HEK293T (cell line): ENCODE results near the gene ESR2.

Experiments
- BHLHE40 ChIP-seq: fragments of 450-650 bp; IDR thresholded peaks from 2 replicates; pipeline ENCODE4 v1.6.1; 2016; ENCODE audit warnings: mild to moderate bottlenecking, moderate library complexity, borderline replicate concordance
- CTBP1 ChIP-seq: fragments of 450-650 bp; IDR thresholded peaks from 2 replicates; pipeline ENCODE4 v1.6.1; 2016; ENCODE audit warnings: borderline replicate concordance
- FOXA1 ChIP-seq: fragments of 450-650 bp; IDR thresholded peaks from 2 replicates; pipeline ENCODE4 v1.6.1; 2016; ENCODE audit warnings: mild to moderate bottlenecking
- FOXK2 ChIP-seq: fragments of 450-650 bp; IDR thresholded peaks from 2 replicates; pipeline ENCODE4 v1.6.1; 2016; ENCODE audit warnings: mild to moderate bottlenecking
- FOXM1 ChIP-seq: fragments of 450-650 bp; IDR thresholded peaks from 2 replicates; pipeline ENCODE4 v1.6.1; 2017; ENCODE audit warnings: mild to moderate bottlenecking, borderline replicate concordance
- NFRKB ChIP-seq: fragments of 450-650 bp; IDR thresholded peaks from 2 replicates; pipeline ENCODE4 v1.6.1; 2016; ENCODE audit warnings: mild to moderate bottlenecking, moderate library complexity
- SP1 ChIP-seq: fragments of 450-650 bp; IDR thresholded peaks from 2 replicates; pipeline ENCODE4 v1.6.1; 2017
- SUZ12 ChIP-seq: fragments of 450-650 bp; IDR thresholded peaks from 2 replicates; pipeline ENCODE4 v1.6.1; 2016; ENCODE audit warnings: mild to moderate bottlenecking
- TARDBP ChIP-seq: fragments of 450-650 bp; IDR thresholded peaks from 2 replicates; pipeline ENCODE4 v1.6.1; 2016

GRCh38 chr14:64098120-64098519 lies 196.1 kb downstream of the ESR2 start:
- no peak for TF ChIP-seq SP1
- no peak for TF ChIP-seq SUZ12
- no peak for TF ChIP-seq NFRKB
- TF ChIP-seq TARDBP, result no peak
- no peak for TF ChIP-seq CTBP1
- no peak for TF ChIP-seq FOXM1
- no peak for TF ChIP-seq BHLHE40
- TF ChIP-seq FOXK2, result no peak
- no peak for TF ChIP-seq FOXA1
